ENCODE measurements around the gene NPAS3.

Gene NPAS3

DNA sequence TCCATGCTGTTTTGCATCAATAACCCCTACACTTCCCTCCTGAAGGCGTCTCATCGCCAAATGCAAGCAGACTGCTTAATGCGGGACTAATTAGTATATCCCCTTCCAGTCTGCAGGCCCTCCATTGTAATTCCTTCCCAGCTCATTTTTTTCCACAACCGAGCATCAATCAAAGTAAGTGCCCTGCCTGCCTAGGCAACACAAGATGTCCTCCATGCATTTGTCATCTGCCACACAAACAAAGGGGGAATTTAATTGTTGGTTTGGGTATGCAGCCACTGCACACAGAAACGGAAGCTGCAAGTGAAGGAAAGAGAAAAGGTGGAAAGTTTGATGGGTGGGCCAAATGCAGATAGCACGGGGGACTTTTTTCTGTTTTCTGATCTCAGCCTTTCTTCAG lies 844.2 kb downstream of the NPAS3 start:
- no peaks in the 10 kb centered on the region for H3K9me3 ChIP-seq (ENCODE audit: control insufficient read depth, low read length)
- H3K4me1 ChIP-seq (ENCODE audit: control insufficient read depth, insufficient read depth, low read length) = peaks cover 25% of the 10 kb centered on the region
- H3K4me3 ChIP-seq (ENCODE audit: insufficient read depth, low read depth, low read length) = no peak overlapping the region
- no peaks in the 10 kb centered on the region for H3K36me3 ChIP-seq (ENCODE audit: control insufficient read depth, insufficient read depth, low read length)
- no peaks in the 10 kb centered on the region for H3K27me3 ChIP-seq (ENCODE audit: control insufficient read depth, insufficient read depth, low read length, poor library complexity, severe bottlenecking)
- peak overlapping the region; percentile 21 for H3K27ac ChIP-seq (ENCODE audit: insufficient read depth, low read depth, low read length, poor library complexity, severe bottlenecking)
- 57 to 62% methylated on average over 5 to 6 of the region's 6 CpGs for WGBS, 2 experiments

DNA sequence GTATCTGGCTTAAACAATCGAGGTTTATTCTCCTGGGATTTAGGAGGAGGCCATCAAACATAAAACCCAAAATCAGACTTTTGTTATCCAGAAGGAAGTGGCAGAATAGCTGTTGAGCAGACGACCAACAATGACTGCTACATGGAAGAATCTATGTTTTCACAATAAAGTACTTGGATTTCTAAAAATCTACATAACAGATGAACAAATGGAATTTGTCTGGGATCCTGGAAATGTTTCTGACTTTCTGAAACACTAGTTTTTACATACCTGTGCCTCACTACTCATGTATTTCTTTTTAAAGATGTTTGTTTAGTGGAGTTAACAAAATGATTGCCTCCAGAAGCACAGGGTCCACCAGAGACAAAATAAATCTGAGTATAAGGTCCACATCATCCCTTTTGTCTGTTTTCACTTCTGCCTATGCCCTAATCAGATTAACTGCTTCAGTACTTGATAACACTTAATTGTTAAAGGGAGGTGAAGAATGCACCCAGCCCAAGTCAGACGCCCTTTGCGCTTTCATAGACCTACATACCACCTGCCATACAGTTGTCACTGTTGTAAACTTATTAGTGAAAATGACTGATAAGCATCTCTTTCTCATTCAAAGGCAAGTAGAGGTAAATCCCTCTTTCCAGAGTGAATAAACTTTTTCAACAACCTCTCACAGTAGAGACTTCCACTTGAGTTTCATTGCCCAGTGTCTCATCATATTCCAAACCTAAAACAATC lies 847.6 kb downstream of the NPAS3 start:
- WGBS, 2 experiments = 87 to 97% methylated on average over 4 of the region's 4 CpGs
- H3K4me3 ChIP-seq (ENCODE audit: insufficient read depth, low read depth, low read length) = no peak overlapping the region
- H3K9me3 ChIP-seq (ENCODE audit: control insufficient read depth, low read length) = no peaks in the 10 kb centered on the region
- no peak overlapping the region for H3K27ac ChIP-seq (ENCODE audit: insufficient read depth, low read depth, low read length, poor library complexity, severe bottlenecking)
- H3K36me3 ChIP-seq (ENCODE audit: control insufficient read depth, insufficient read depth, low read length) = no peaks in the 10 kb centered on the region
- peaks cover 25% of the 10 kb centered on the region for H3K4me1 ChIP-seq (ENCODE audit: control insufficient read depth, insufficient read depth, low read length)
- no peaks in the 10 kb centered on the region for H3K27me3 ChIP-seq (ENCODE audit: control insufficient read depth, insufficient read depth, low read length, poor library complexity, severe bottlenecking)

DNA sequence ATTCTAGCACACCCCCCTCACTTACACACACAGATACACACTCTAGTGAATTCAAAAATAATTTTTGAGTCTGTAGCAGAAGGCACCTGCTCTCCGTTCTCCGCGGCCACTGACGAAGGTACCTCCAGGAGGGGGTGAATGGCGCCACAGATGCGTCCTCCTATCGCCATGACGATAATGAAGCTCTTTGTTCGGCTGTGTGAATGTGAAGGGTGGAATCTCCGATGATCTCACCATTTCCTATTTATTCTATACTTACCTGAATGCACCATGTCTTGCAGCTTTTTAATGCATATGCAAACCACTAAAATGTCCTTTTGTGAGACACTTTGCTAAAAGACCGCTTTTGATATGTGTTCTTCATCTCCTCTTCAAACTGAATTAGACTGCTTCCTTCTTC lies 849.5 kb downstream of the NPAS3 start:
- Histone ChIP-seq H3K4me3 (ENCODE audit: insufficient read depth, low read depth, low read length) (no peak overlapping the region), H3K36me3 (ENCODE audit: control insufficient read depth, insufficient read depth, low read length) (no peaks in the 10 kb centered on the region), H3K27me3 (ENCODE audit: control insufficient read depth, insufficient read depth, low read length, poor library complexity, severe bottlenecking) (peaks cover 4% of the 10 kb centered on the region), H3K27ac (ENCODE audit: insufficient read depth, low read depth, low read length, poor library complexity, severe bottlenecking) (no peak overlapping the region), H3K4me1 (ENCODE audit: control insufficient read depth, insufficient read depth, low read length) (peaks cover 25% of the 10 kb centered on the region), H3K9me3 (ENCODE audit: control insufficient read depth, low read length) (no peaks in the 10 kb centered on the region)
- WGBS, 2 experiments = 89 to 92% methylated on average over 11 of the region's 11 CpGs

DNA sequence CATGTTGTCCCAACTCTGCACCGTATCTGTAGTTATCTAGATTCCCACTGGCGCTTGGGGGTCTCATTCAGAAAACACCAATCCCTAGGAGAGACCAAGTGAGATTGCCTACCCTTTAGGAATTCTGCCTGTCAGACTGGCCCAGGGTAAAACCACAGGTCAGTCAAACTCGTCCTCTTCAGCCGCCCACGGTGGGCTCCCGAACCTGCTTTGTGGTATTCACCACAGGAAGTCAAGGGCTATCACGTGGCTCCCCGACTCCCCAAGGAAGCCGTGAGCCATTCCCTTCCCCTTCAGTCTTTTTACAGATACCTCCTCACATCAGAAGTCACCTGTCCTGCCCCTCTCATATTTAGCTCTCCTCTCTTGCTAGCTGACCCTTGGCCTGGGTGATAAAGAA lies 852.3 kb downstream of the NPAS3 start:
- WGBS, 2 experiments = 81 to 83% methylated on average over 9 of the region's 9 CpGs

DNA sequence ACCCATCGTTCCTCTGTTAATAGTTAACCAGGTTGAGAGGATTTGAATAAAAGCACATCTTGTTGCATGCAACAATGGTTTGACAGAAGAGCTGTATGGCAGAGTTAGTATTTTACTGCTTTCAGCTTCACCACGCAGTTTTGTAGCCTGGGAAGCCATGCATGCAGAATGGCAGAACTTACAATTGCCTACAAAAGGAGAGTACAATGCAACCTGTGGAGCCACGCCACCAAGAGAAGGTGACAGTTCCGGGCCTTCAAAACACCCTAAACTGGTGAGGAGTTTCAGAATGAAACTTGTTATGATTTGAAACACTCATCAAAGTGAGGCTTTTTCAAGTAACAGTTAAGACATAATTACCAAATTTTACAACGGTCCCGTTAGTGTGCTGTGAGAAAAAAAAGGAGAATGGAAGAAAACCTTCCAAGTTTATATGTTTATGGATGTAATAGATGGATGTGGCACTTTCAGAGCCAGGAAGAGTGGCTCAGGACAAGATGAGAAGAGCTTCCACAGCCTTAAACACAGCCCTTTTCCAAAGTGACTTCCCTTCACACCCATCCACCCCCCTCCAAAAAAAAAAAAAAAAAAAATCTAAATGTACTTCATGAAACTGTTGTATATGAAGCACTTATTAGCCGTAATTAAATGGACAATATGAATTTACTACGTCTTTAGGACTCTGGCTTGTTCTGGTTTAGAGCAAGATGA lies 853.5 kb downstream of the NPAS3 start:
- no peak overlapping the region for H3K4me3 ChIP-seq (ENCODE audit: insufficient read depth, low read depth, low read length)
- H3K4me1 ChIP-seq (ENCODE audit: control insufficient read depth, insufficient read depth, low read length) = peaks cover 14% of the 10 kb centered on the region
- no peaks in the 10 kb centered on the region for H3K36me3 ChIP-seq (ENCODE audit: control insufficient read depth, insufficient read depth, low read length)
- WGBS, 2 experiments = 63 to 77% methylated on average over 8 of the region's 8 CpGs
- peaks cover 4% of the 10 kb centered on the region for H3K27me3 ChIP-seq (ENCODE audit: control insufficient read depth, insufficient read depth, low read length, poor library complexity, severe bottlenecking)
- H3K9me3 ChIP-seq (ENCODE audit: control insufficient read depth, low read length) = no peaks in the 10 kb centered on the region
- no peak overlapping the region for H3K27ac ChIP-seq (ENCODE audit: insufficient read depth, low read depth, low read length, poor library complexity, severe bottlenecking)

More for the DNA sequence above, 852.3 kb downstream of the NPAS3 start:
- Histone ChIP-seq H3K36me3 (ENCODE audit: control insufficient read depth, insufficient read depth, low read length) (no peaks in the 10 kb centered on the region), H3K27me3 (ENCODE audit: control insufficient read depth, insufficient read depth, low read length, poor library complexity, severe bottlenecking) (peaks cover 4% of the 10 kb centered on the region), H3K4me1 (ENCODE audit: control insufficient read depth, insufficient read depth, low read length) (peaks cover 14% of the 10 kb centered on the region), H3K4me3 (ENCODE audit: insufficient read depth, low read depth, low read length) (no peak overlapping the region), H3K27ac (ENCODE audit: insufficient read depth, low read depth, low read length, poor library complexity, severe bottlenecking) (no peak overlapping the region), H3K9me3 (ENCODE audit: control insufficient read depth, low read length) (no peaks in the 10 kb centered on the region)

DNA sequence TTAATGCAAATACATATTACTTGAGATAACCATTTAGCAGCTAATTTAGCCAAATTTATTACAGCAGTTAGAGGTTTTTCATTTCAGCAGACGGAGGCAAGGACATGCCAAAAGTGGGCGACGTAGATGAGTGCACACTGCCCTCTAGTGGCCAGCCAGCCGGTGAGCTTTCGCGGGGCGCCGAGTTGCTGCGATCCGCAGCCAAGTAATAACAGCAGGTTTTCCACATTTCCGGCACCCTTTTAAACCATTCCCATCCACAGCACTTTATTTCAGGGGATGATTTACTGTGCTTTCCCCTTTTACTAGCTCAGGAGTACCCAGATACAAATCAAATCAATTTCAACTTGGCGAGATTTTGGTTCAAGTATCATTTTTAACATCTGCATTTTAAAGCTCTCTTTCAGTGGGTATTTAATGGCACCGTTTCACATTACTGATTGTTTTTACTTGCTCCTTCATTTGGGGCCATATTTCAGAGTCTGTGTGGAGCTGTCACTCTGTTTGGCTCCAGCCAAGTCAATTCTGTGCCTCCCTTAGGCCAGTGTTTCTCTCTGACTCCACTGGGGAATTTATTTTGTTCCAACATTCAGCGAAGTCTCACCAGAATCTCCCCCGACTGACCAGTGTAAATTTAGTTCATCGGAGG lies 854.2 kb downstream of the NPAS3 start:
- no peaks in the 10 kb centered on the region for H3K9me3 ChIP-seq (ENCODE audit: control insufficient read depth, low read length)
- WGBS, 2 experiments = 28 to 29% methylated on average over 16 of the region's 16 CpGs
- no peak overlapping the region for H3K4me3 ChIP-seq (ENCODE audit: insufficient read depth, low read depth, low read length)
- peaks cover 4% of the 10 kb centered on the region for H3K27me3 ChIP-seq (ENCODE audit: control insufficient read depth, insufficient read depth, low read length, poor library complexity, severe bottlenecking)
- H3K36me3 ChIP-seq (ENCODE audit: control insufficient read depth, insufficient read depth, low read length) = no peaks in the 10 kb centered on the region
- H3K27ac ChIP-seq (ENCODE audit: insufficient read depth, low read depth, low read length, poor library complexity, severe bottlenecking) = no peak overlapping the region
- H3K4me1 ChIP-seq (ENCODE audit: control insufficient read depth, insufficient read depth, low read length) = peaks cover 10% of the 10 kb centered on the region

DNA sequence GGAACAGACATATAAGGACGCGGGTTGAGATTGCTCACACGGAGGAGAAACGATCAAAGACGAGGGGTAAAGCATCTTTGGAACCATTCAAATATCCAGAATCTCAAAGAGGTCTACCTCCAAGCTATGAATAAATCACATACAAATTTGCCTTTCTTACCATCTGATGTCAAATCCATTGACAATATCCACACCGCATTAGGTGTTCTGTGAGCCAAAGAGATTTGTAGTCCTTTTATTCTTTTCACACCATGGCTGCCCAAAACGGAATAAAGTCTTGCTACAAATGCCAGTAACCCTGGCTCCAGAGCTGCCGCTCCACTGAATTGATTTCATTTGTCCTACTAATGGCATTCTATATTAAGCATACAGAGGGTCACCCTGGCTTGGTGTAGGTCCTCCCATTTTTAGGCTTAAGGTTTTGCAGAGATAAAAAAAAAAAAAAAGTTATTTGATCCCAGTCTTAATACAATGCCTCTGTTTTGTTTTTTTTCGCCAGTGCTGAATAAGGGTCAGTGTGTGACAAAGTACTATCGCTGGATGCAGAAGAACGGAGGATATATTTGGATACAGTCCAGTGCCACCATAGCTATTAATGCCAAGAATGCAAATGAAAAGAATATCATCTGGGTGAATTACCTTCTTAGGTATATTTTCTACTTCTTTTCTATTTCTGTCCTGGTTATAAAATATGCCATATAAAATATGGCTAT lies 854.9 kb downstream of the NPAS3 start:
- Histone ChIP-seq H3K27me3 (ENCODE audit: control insufficient read depth, insufficient read depth, low read length, poor library complexity, severe bottlenecking) (peaks cover 4% of the 10 kb centered on the region), H3K36me3 (ENCODE audit: control insufficient read depth, insufficient read depth, low read length) (no peaks in the 10 kb centered on the region), H3K4me3 (ENCODE audit: insufficient read depth, low read depth, low read length) (no peak overlapping the region), H3K9me3 (ENCODE audit: control insufficient read depth, low read length) (no peaks in the 10 kb centered on the region), H3K27ac (ENCODE audit: insufficient read depth, low read depth, low read length, poor library complexity, severe bottlenecking) (no peak overlapping the region), H3K4me1 (ENCODE audit: control insufficient read depth, insufficient read depth, low read length) (peaks cover 10% of the 10 kb centered on the region)
- WGBS, 2 experiments = 94 to 95% methylated on average over 11 of the region's 11 CpGs

DNA sequence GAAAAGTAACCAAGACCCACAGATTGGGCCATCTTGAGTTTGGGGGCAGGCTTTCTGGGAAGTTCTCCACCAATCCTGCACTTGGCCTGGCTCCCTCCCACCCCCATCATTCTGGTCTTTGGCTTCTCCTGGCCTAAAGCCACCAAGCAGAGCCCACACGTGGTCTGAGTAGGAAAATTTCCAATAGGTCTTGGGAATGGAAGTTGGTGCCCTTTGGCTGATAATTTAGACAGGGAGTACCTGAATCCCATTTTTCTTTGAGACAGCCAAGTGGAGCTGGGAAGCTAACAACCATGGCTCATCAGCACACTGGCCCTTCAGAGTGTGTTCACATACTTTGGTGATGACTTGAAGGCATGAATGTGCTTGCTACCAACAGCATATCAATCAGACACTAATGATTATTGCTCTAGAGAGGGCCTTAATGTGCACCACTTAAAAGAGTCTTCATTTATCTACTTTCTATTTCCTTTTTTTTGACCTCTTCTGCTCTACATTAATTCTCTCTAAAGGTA lies 856.2 kb downstream of the NPAS3 start:
- Histone ChIP-seq H3K4me1 (ENCODE audit: control insufficient read depth, insufficient read depth, low read length) (peaks cover 10% of the 10 kb centered on the region), H3K9me3 (ENCODE audit: control insufficient read depth, low read length) (no peaks in the 10 kb centered on the region), H3K27me3 (ENCODE audit: control insufficient read depth, insufficient read depth, low read length, poor library complexity, severe bottlenecking) (peaks cover 4% of the 10 kb centered on the region), H3K27ac (ENCODE audit: insufficient read depth, low read depth, low read length, poor library complexity, severe bottlenecking) (no peak overlapping the region), H3K36me3 (ENCODE audit: control insufficient read depth, insufficient read depth, low read length) (no peaks in the 10 kb centered on the region), H3K4me3 (ENCODE audit: insufficient read depth, low read depth, low read length) (no peak overlapping the region)
- WGBS, 2 experiments = 83 to 89% methylated on average over 1 of the region's 1 CpG

DNA sequence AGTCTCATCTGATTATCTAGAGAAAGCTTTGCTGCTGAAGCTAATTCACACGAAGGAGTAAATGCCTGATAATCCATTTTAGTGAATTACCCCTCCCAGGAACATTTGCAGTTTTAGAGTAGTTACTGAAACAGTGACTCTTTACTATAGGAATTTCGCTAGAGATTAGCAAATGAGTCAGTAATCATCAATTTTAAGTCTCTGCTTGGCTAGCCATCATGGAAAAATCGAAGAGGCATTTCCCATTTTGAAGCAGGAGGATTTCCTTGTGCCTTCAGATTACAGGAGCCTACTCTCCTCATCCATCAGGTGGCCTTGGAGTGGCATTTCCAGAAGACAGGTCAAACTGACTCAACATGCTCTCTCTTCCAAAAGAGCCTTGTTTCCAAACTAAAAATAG lies 857.7 kb downstream of the NPAS3 start:
- Histone ChIP-seq H3K4me3 (ENCODE audit: insufficient read depth, low read depth, low read length) (no peak overlapping the region), H3K36me3 (ENCODE audit: control insufficient read depth, insufficient read depth, low read length) (no peaks in the 10 kb centered on the region), H3K27me3 (ENCODE audit: control insufficient read depth, insufficient read depth, low read length, poor library complexity, severe bottlenecking) (peaks cover 4% of the 10 kb centered on the region), H3K4me1 (ENCODE audit: control insufficient read depth, insufficient read depth, low read length) (peaks cover 10% of the 10 kb centered on the region), H3K27ac (ENCODE audit: insufficient read depth, low read depth, low read length, poor library complexity, severe bottlenecking) (no peak overlapping the region), H3K9me3 (ENCODE audit: control insufficient read depth, low read length) (no peaks in the 10 kb centered on the region)
- WGBS, 2 experiments = 91 to 93% methylated on average over 3 of the region's 3 CpGs

Data from ectodermal cell (in vitro differentiated cells).